Colon (tissue), 2 donors: Measurements from ENCODE around the gene FAM180A.
"Not testable (repeated sequence)": the region's sequence is repeated elsewhere in the genome, so short reads cannot be mapped to it uniquely, and the experiment has no call there.

Source experiments
- FAIRE-seq: peaks from 2 replicates; lab custom pipeline; 2012; peaks lifted over from hg19 to GRCh38; lab: Jason Lieb, UNC
- donor health status: control.
- donor health status: control.

FAM180A gene

DNA sequence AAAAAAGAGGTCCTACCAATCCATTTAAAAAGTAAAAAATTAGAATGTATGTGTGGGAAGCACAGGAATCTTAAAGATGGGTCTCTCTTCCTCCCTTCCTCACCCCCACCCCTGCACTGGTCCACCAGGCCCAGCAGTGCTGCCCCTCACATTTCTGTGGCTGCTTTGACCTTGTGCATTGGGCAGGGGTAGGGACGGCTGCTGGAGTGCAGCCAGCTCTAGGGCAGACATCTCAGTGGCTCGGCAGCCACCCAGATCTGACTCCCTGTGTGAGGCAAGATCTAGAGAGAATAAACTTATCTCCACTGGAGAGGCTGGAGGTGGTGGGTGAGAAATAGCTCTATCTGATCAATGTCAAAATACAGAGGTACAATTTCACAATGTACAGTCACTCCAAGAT is 6.7 kb downstream of the FAM180A start:
- no peak for FAIRE-seq

DNA sequence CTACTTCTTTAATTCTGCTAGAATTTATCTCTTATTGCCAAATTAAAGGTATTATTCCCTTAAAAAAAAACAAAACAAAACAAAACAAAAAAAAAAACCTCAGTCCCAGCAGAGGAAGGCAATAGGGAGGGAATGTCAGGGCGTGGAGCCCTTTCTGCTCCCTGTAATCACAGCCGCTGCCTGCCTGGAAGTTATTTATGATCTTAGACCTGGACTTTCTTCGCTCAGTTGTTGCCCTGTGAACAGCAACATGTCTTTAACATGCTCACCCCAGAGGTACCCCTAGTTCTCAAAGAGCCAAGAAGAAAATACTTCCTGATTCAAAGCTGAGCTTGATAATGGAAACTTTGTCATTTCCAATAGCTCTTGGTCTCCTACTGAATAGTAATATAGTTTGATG is 7.7 kb downstream of the FAM180A start:
- no peak for FAIRE-seq

GRCh38 chr7:135737306-135737647 is 11.3 kb downstream of the FAM180A start:
- not testable (repeated sequence) for FAIRE-seq

GRCh38 chr7:135736586-135737305 is 11.9 kb downstream of the FAM180A start:
- no peak for FAIRE-seq

- no peak for FAIRE-seq
These were observed 14.3 kb downstream of the FAM180A start for GRCh38 chr7:135734343-135734689.

- FAIRE-seq = no peak
These were observed 14.8 kb downstream of the FAM180A start for GRCh38 chr7:135733603-135734342.

DNA sequence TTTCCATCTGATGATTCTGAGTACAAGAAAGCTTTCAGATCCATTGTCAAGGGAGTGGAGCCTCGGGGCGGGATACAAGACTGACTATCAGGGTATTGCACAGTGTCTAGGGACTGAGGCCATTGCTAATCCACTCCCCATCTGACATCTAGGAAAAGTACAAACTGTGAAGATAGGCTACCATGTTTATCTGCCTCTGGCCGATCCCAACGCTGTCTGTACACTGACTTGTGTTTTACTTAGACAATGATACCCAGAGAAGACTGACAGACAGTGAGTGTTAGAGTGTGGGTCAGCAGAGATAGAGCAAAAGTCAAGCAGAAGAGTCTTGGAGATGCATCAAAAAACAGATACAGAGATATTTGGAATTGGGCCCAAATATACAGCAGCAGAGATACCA is 17.5 kb downstream of the FAM180A start:
- FAIRE-seq = no peak

- FAIRE-seq = no peak
These were observed 19.4 kb downstream of the FAM180A start for GRCh38 chr7:135729230-135729629.

GRCh38 chr7:135728136-135728669 is 20.4 kb downstream of the FAM180A start, which contains the start of gene SLC13A4:
Gene SLC13A4 (minus strand): TSS chr7:135728186. CDS start chr7:135727496, 690 bp downstream.
- FAIRE-seq = no peak

DNA sequence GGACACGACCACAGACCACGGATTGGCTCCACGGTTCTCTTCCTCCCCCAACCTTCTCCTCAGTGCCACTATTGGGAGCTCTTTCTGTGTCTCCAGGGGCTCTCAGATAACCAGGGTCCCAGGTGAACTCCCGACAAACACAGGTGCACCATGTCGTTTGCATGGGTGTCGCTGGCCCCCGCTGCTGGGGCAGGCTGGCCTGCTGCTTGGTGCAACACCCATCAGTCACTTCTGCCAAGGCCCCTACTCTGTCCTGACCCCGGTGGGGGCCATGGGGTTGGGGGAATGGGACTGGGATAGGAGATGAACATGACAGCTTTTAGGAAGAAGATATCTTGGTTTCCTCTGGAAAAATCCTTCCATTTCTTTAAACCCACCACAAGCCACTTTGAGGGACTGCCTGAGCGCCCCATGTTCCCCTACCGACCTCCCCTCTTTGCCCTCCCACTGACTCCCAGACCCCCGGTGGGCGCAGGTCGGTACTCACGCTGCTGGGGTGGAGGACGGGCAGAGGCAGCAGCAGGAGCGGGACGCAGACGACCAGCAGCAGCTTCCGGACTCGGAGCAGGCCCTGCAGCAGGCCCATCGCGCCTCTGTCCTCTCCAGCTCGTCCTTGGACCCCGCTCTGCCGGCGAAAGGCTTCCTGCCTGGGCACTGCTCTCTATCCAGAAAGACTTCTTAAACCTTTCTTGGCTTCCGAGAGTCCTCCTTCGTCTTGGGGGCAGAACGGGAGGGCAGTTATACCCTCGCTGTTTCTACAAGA is 21.5 kb downstream of the FAM180A start:
- no peak for FAIRE-seq

- FAIRE-seq = no peak
These were observed 22.3 kb downstream of the FAM180A start for GRCh38 chr7:135726276-135726788.

- no peak for FAIRE-seq
These were observed 25.2 kb downstream of the FAM180A start for GRCh38 chr7:135723411-135723810.

GRCh38 chr7:135721198-135721820 is 27.3 kb downstream of the FAM180A start:
- FAIRE-seq = no peak

DNA sequence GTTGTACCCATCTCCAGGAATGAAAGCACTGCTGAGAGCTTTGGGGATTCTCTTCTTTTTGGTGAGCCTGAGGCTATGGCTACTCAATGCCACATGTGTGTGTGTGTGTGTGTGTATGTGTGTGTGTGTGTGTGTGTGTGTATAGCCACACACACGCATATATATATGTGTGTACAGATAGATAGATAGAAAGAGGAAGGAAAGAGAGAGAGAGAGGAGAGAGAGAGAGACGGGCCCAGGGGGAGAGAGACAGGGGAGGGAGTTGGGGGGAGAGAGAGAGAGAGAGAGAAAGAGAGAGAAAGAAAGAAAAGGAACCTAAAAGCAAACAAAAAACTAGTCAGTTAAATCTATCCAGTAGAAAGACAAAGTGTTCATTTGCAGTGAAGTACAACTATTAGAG is 28.9 kb downstream of the FAM180A start:
- no peak for FAIRE-seq

- no peak for FAIRE-seq
These were observed 29.7 kb downstream of the FAM180A start for GRCh38 chr7:135718794-135719437.

DNA sequence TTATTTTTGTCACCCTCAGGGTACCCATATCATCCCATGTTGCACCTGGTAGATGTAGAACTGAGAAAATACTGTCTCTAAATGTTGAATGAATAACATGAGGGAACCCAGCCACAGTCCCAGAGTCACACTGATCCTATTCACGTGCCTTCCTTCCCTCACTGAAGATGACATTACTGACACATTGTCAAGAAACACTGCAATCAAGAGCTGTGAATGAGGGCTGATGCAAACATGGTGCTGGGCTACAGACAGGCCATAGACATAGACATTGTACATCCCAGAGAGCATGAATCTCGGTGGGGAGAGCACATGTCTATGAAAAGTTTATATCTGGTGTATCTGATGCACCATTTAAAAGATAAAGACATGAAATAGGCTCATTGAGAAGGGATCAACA is 30.4 kb downstream of the FAM180A start:
- FAIRE-seq = no peak

GRCh38 chr7:135717693-135718092 is 30.9 kb downstream of the FAM180A start:
- FAIRE-seq = no peak

DNA sequence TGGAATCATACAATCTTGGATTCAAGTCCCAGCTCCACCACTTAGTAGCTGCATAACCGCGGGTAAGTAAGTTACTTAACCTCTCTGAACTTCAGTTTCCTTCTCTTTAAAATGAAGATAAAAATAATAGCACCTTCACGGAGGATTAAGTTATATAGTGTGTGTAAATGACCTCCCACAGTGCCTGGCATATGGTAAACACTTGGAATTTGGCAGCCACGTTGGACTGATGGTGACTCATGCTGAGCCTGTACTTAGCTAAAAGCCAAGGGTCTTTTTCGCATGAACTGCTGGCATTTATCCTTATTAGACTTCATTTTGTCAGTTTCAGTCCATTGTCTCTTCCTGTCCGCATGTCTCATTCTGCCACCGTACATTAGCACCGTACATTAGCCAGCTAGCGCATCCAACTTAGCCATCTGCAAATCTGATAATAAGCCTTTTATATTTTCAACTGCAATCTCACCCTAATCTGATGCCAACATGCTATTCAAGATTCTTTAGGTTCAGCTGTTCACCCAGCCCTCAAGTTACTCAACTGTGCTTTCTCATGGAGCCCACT is 31.9 kb downstream of the FAM180A start:
- FAIRE-seq = no peak

- no peak for FAIRE-seq
These were observed 32.9 kb downstream of the FAM180A start for GRCh38 chr7:135715673-135716072.

GRCh38 chr7:135715055-135715522 is 33.5 kb downstream of the FAM180A start:
- FAIRE-seq = no peak

DNA sequence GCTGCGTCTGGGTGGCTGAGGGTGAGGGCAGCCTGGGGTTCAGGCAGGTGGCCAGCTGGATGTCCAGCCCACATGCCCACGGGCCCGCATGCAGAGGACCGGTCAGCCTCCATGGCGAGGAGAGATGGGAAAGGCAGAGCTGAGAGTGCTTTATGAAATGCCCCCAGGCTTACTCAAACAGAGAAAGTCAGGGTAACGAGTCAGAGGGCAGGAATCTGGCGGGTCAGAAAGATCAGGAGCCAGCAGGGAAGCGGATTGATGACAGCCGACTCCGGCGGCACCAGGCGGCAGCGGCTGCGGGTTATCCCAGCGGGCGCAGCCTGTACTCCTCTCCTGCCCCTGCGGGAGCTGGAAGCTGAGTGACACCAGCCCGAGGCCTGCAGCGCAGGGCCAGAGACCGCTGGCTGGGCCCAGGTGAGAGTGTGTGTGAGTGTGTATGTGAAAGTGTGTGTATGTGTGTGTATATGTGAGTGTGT is 34.0 kb downstream of the FAM180A start:
- no peak for FAIRE-seq
